Colonic mucosa (tissue), 4 donors: Measurements from ENCODE around the gene GPS1. TPM values are rescaled to one million over a fixed set of nuclear protein-coding genes. Genes with fewer than 3 reads are reported as not detected.

Source experiments
- DNase-seq: peaks from one replicate; pipeline ENCODE4 v3.0.0-alpha.2; 2020
- H3K27ac ChIP-seq: fragments of 200-600 bp; one replicate; pipeline ENCODE4 v1.8.0; 2021
- H3K27me3 ChIP-seq: fragments of 200-600 bp; one replicate; pipeline ENCODE4 v1.8.0; 2021
- H3K36me3 ChIP-seq: fragments of 200-600 bp; one replicate; pipeline ENCODE4 v1.8.0; 2021
- H3K4me1 ChIP-seq: fragments of 200-600 bp; one replicate; pipeline ENCODE4 v1.8.0; 2021; ENCODE audit warnings: mild to moderate bottlenecking
- H3K4me3 ChIP-seq: fragments of 200-600 bp; one replicate; pipeline ENCODE4 v1.8.0; 2021
- H3K9ac ChIP-seq, 2 donors: one replicate each; pipeline ENCODE4 v1.7.0; 2013; ENCODE audit warnings: control low read depth in 2 of 2, low read depth in 2 of 2, low read length in 2 of 2
- H3K9me3 ChIP-seq: fragments of 200-600 bp; one replicate; pipeline ENCODE4 v1.8.0; 2021
- CTCF ChIP-seq: fragments of 200-600 bp; IDR thresholded peaks from one replicate; pipeline ENCODE4 v1.8.0; 2022; ENCODE audit warnings: antibody characterized with exemption, mild to moderate bottlenecking
- intact Hi-C: fragments of 100-400 bp; cut with DNase I; formaldehyde crosslinking; loops from one replicate; pipeline ENCODE4 v1.14.1; 2022
- total RNA-seq, 2 donors: library from RNA; stranded (reverse); fragmentation: NEBNext Ultra II Directional in 1 of 2; extraction: Animal tissue kit (Norgen Biotek cat#: 25700) in 1 of 2; gene quantifications; one replicate each; pipeline ENCODE4 v1.2.1, GENCODE V29; 2021
- donor health status: healthy.
- donor health status: DM: no; HTN: no; CAD: no.
- donor health status: DM: no; HTN: no; CAD: no.

The GPS1 gene
- 100 to 1,000 TPM in 1 of 2 donors, 10 to 100 TPM in 1; 70.8 to 129 TPM for total RNA-seq

DNA sequence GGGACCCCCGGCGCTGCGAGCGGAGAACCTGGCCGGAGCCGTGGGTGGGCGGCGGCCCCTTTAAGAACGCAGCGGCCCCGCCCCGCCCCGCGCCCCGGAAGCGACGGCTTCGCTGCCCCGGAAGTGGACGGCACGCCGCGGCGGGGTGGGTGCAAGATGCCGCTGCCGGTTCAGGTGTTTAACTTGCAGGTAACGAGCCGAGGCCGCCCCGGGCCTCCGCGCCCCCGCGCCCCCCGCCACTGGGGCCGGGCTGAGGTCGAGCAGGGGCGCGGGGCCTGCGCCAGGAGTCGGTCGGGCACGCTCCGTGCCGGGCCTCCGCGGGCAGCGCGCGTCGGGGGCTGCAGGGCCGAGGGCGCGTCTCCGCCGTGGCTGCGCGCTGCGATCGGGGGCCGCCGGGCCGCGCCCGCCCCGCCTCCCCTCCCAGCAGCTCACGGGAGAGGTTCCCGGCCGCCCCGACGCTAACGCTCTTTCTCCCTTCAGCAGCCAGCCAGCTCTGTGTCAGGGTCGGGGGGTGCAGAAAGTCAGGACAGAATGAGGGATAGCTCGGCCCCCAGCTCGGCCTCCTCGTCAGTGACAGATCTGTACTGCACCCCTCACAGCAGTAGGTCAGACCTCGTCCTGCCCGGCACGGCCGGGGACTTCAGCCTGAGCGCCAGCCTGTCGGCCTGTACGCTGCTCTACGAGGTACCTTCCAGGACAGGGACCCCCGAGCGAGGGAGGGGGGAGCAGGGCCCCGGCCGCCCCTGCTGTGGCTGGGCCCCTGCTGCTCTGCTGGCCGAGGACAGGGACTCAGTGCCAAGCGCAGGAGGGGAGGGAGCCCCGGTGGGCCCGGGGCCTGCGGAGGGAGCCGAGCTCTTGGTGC lies at the start of gene GPS1, which contains the start of gene RFNG:
Gene GPS1 (plus strand): TSS at position 123 of the 862 bp plus-strand sequence. CDS start 34 bp downstream, at position 157.
Gene RFNG (minus strand): TSS at position 36 of the 862 bp plus-strand sequence. CDS start 45 bp downstream, outside the sequence.
- no peaks in the 10 kb centered on the region for H3K36me3 ChIP-seq
- TF ChIP-seq CTCF = no peak

GRCh38 chr17:82003411-82004381 lies 48.0 kb upstream of the GPS1 start:
- DNase-seq = no peak
- no peaks in the 10 kb centered on the region for H3K9me3 ChIP-seq
- no peaks in the 10 kb centered on the region for H3K4me1 ChIP-seq
- no peak overlapping the region for H3K4me3 ChIP-seq
- TF ChIP-seq CTCF = no peak
- no peaks in the 10 kb centered on the region for H3K27me3 ChIP-seq
- H3K27ac ChIP-seq = no peak overlapping the region
- intact Hi-C loops = no loop called here
- no peaks in the 10 kb centered on the region for H3K36me3 ChIP-seq
- H3K9ac ChIP-seq = no peak overlapping the region

More for the DNA sequence above, at the start of gene GPS1, which contains the start of gene RFNG:
- Histone ChIP-seq H3K4me3 (peak within 1 kb of the TSS; percentile 94), H3K27me3 (no peaks in the 10 kb centered on the region), H3K9ac (peak within 1 kb of the TSS; percentile 77 to 88), H3K9me3 (no peaks in the 10 kb centered on the region), H3K27ac (no peak within 1 kb of the TSS), H3K4me1 (peaks cover 16% of the 10 kb centered on the region)
- DNase-seq = peak; percentile 84
- intact Hi-C loops = no loop called here

DNA sequence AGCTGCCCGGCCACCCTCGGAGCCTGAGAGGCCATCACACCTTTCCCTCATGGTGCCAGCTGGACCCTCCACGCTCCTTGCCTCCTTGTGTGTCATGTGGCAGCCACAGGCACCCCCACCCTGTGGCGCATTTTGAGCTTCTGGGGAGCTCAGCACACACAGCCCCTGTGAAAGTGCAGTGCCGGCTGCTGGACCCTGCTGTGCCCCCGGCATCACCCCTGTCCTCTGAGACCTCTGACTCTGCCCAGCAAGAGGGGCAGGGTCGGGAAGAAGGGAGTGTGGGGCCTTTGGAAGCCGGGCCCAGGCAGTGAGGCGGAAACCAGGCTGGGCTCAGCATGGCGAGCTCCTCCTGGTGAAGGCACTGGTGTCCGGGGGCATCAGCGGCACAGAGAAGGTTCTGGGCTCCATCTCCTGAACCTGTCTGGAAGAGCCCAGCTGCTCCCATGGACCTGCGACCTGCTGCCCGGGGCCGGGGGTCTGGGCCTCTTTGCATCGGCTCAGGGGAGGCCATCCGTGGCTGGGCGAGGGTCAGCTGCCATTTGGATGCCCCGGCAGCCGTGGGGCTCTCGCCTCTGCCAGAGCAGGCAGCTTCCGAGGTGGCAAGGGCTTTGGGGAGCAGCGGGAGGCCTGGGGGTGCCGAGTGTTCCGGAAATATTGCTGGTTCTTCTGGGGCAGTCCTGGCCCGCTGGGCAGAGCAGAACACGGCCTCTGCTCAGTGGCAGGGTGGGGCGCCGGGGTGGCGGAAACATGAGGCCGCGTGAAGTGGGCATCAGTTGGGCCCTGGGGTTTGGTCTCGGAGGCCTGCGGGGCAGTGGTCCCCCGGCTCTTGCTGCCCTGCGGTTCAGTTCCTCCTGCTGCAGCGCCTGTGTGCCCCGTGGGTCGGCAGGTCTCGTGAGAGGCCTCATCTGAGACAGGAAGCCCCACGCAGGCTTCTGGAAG lies 46.9 kb upstream of the GPS1 start:
- no peaks in the 10 kb centered on the region for H3K36me3 ChIP-seq
- no peaks in the 10 kb centered on the region for H3K9me3 ChIP-seq
- no peak overlapping the region for H3K27ac ChIP-seq
- H3K4me1 ChIP-seq = no peaks in the 10 kb centered on the region
- no peak for DNase-seq
- no peak for TF ChIP-seq CTCF
- H3K27me3 ChIP-seq = no peaks in the 10 kb centered on the region
- intact Hi-C loops = no loop called here
- H3K9ac ChIP-seq = no peak overlapping the region
- H3K4me3 ChIP-seq = no peak overlapping the region

DNA sequence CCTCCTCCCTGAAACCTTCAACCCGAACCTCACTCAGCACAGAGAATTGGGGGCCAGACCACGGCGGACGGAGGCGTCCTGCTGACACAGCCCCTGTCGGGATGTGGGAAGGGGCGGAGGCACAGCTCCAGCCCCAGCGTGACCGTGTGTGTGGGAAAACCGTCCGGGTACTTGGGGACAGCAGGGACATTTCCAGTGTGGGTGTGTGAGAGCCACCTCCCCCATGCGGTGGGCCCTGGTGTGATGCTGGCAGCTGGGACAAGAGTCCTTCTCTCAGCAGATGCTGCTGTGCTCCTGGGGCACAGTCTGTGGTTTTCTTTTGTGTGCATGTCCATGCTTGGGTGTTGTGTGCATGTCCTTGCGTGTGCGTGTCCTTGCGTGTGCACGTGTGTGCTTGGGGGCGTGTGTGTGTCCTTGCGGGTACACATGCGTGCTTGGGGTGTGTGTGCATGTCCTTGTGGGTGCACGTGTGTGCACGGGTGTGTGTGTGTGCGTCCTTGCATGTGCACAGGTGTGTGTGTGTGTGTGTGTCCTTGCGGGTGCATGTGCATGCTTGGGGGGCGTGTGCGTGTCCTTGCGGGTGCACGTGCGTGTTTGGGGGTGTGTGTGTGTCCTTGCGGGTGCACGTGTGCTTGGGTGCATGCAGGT lies 45.9 kb upstream of the GPS1 start:
- intact Hi-C loops = no loop called here

More for the DNA sequence above, 45.9 kb upstream of the GPS1 start:
- no peak overlapping the region for H3K9ac ChIP-seq
- no peak for DNase-seq
- H3K27ac ChIP-seq = no peak overlapping the region
- H3K4me3 ChIP-seq = no peak overlapping the region
- no peak for TF ChIP-seq CTCF
- H3K9me3 ChIP-seq = no peaks in the 10 kb centered on the region
- H3K27me3 ChIP-seq = no peaks in the 10 kb centered on the region
- H3K36me3 ChIP-seq = no peaks in the 10 kb centered on the region
- no peaks in the 10 kb centered on the region for H3K4me1 ChIP-seq
